ENCODE data around the gene CFAP97. TPM values are rescaled to one million over a fixed set of nuclear protein-coding genes. Genes with fewer than 3 reads are reported as not detected.
"Not testable (repeated sequence)": the region's sequence is repeated elsewhere in the genome, so short reads cannot be mapped to it uniquely, and the experiment has no call there.

The CFAP97 gene
- total RNA-seq: 44.1 and 46.9 TPM in 2 replicates

DNA sequence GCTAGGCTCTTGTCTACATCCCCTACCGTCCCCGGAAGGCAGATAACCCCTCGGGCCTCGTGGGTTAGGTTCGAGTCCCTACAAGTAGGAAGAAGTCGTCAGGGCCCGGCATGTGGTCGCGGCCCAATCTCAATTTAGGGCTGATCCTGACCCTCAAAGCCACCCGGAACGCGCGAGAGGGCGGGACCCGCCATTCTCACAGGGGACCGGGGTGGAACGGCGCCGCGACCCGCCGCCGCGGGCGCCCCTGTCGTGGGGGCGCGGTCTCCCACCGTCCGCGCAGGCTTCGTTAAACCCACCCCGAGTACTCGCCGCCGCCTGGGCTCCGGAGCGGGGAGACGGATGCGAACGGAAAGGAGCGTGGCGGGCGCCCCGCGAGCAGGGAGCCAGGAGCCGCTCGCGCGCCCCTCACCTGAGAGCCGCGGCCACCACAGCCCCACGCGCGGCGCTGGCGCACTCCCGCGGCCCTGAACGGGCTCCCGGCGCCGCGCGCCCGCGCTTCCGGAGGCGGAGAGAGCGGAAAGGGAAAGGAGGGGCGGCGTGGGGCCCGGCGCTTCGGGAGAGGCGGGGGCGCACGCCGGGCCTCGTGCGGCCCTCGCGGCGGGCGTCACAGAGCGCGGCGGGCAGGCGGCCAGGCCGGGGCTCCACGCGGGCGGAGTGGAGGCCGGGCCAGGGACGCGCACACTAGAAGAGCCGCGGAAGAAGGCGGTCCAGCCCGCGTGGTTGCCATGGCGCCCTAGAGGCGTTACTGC is at the start of gene CFAP97:
CFAP97 (minus strand) TSS at position 515 of the 752 bp plus-strand sequence. CDS start 12,804 bp downstream, outside the sequence.
- Mint-ChIP-seq H3K4me1 (ENCODE audit: low read depth) (peaks cover 30% of the 10 kb centered on the region), H3K4me3 (ENCODE audit: low read depth) (peak within 1 kb of the TSS; percentile 98), H3K27ac (peak within 1 kb of the TSS; percentile 99), H3K27me3 (ENCODE audit: low read depth) (peaks cover 5% of the 10 kb centered on the region), H3K36me3 (ENCODE audit: low read depth) (peaks cover 14% of the 10 kb centered on the region), H3K9me3 (no peaks in the 10 kb centered on the region)
- DNase-seq (ENCODE audit: low spot score): peak; percentile 71
- intact Hi-C loops (cut with micrococcal nuclease): loop anchor here (1.0 to 10.0 kb wide), 6 partner anchors 39 to 1699 kb away; partner anchors contain the start of genes ACSL1, CCDC110, ING2 and LRP2BP

DNA sequence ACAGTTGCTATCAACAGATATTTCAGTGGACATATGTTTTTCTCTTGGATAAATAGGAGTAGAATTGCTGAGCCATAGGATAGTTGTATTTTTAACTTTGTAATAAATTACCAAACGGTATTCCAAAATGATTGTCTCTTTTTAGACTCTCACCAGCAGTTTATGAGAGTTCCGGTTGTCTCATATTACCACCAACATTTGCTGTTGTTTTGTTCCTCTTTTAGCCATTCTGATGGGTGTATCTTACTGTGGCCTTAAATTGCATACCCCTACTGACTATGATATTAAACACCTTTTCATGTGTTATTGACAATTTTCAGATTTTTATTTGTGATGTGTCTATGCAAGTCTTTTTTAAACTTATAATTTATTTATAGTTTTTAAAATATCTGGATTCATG is 45.3 kb upstream of the CFAP97 start:
- Mint-ChIP-seq H3K4me3 (ENCODE audit: low read depth) (no peak overlapping the region), H3K9me3 (no peaks in the 10 kb centered on the region), H3K36me3 (ENCODE audit: low read depth) (peaks cover 26% of the 10 kb centered on the region), H3K4me1 (ENCODE audit: low read depth) (peaks cover 27% of the 10 kb centered on the region), H3K27me3 (ENCODE audit: low read depth) (no peaks in the 10 kb centered on the region), H3K27ac (no peak overlapping the region)
- DNase-seq (ENCODE audit: low spot score): no peak
- intact Hi-C loops (cut with micrococcal nuclease): no loop called here

DNA sequence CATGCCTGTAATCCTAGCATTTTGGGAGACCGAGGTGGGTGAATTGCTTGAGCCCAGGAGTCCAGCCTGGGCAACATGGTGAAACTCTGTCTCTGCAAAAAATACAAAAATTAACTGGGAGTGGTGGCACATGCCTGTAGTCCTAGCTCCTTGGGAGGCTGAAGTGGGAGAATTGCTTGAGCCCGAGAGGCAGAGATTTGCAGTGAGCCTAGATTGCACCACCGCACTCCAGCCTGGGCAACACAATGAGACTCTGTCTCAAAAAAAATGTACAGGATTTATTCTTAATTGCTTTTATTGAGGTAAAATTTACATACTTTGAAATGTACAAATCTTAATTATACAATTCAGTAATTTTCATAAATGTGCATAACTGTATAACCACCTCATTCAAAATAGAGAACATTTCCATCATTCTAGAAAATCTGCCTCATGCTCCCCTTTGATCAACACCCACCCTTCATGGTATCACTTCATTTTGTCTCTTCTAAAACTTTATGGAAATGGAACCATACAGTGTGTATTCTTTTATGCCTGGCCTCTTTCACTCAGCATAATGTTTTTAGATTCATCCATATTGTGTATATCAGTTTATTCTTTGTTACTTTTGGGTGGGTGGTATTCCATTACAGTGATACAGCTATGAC is 44.7 kb upstream of the CFAP97 start:
- no peak overlapping the region for H3K27ac Mint-ChIP-seq
- H3K9me3 Mint-ChIP-seq: no peaks in the 10 kb centered on the region
- no peak for DNase-seq (ENCODE audit: low spot score)

DNA sequence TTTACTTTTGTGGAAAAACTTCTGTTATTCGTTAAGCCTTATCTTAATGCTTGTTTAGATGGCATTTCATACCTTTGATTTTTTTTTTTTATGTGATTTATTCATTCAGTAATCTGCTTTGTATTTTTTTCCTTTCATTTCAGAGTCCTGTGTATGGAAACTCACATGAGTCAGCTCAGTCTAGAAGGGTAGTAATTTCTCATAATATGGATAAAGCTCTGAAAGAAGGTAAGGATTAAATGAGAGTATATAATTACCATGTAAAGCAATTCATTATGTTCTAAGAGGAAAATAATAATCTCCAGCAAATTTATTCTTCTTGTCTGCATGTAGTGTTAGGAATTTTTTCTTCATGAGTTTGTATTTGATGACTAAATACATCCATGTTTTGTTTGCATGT is 43.4 kb upstream of the CFAP97 start:
- Mint-ChIP-seq H3K4me1 (ENCODE audit: low read depth) (peaks cover 25% of the 10 kb centered on the region), H3K27ac (peak overlapping the region; percentile 7), H3K36me3 (ENCODE audit: low read depth) (peaks cover 26% of the 10 kb centered on the region), H3K9me3 (no peaks in the 10 kb centered on the region), H3K4me3 (ENCODE audit: low read depth) (no peak overlapping the region), H3K27me3 (ENCODE audit: low read depth) (no peaks in the 10 kb centered on the region)
- DNase-seq (ENCODE audit: low spot score): no peak
- intact Hi-C loops (cut with micrococcal nuclease): loop anchor here (1.0 kb wide), 1 partner anchor 9 kb away; no protein-coding TSS in a partner anchor

More for the DNA sequence above, 44.7 kb upstream of the CFAP97 start:
- H3K36me3 Mint-ChIP-seq (ENCODE audit: low read depth): peaks cover 26% of the 10 kb centered on the region
- H3K4me1 Mint-ChIP-seq (ENCODE audit: low read depth): peaks cover 25% of the 10 kb centered on the region
- H3K27me3 Mint-ChIP-seq (ENCODE audit: low read depth): no peaks in the 10 kb centered on the region
- no peak overlapping the region for H3K4me3 Mint-ChIP-seq (ENCODE audit: low read depth)
- intact Hi-C loops (cut with micrococcal nuclease): no loop called here

DNA sequence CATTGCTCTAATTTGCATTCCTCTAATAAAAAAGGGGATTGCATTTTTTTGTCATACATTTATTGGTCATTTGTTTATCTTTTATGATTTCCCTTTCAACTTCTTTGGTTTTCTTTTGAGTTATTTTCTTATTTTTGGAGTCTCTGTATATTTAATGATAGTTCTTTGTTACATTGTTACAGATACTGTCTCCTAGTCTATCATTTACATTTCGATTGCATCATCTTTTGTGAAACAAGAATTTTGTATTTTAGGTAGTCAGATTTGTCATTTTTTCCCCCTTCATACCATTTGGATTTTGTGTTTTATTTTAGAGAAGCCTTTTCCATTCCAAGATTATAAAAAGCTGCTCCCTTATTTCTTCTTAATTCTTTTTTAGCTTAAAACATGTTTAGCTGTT is 42.7 kb upstream of the CFAP97 start:
- H3K36me3 Mint-ChIP-seq (ENCODE audit: low read depth): peaks cover 24% of the 10 kb centered on the region
- no peak for DNase-seq (ENCODE audit: low spot score)
- H3K27ac Mint-ChIP-seq: no peak overlapping the region
- H3K27me3 Mint-ChIP-seq (ENCODE audit: low read depth): no peaks in the 10 kb centered on the region
- no peaks in the 10 kb centered on the region for H3K9me3 Mint-ChIP-seq
- no peak overlapping the region for H3K4me3 Mint-ChIP-seq (ENCODE audit: low read depth)
- peaks cover 21% of the 10 kb centered on the region for H3K4me1 Mint-ChIP-seq (ENCODE audit: low read depth)
- intact Hi-C loops (cut with micrococcal nuclease): no loop called here

DNA sequence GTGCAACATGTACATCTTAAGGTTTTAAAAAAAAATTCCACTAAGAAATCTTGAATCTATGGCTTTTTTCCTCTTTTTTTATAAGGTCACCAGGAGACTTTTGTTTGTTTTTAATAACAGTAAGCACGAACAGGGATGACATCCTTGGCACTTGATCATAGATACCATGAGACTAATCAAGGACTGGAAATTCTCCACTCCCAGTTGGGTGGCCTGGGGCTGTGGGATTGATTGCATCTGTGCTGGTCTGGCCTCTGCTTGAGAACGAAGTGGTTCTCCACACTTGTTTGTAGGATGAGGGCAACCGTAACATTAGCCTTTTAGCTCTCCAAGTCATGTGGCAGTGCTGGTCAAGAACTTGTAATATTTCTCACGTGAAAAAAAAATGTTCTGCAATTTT is 41.0 kb upstream of the CFAP97 start:
- no peak overlapping the region for H3K4me3 Mint-ChIP-seq (ENCODE audit: low read depth)
- intact Hi-C loops (cut with micrococcal nuclease): no loop called here
- no peaks in the 10 kb centered on the region for H3K27me3 Mint-ChIP-seq (ENCODE audit: low read depth)
- peaks cover 15% of the 10 kb centered on the region for H3K4me1 Mint-ChIP-seq (ENCODE audit: low read depth)
- DNase-seq (ENCODE audit: low spot score): no peak
- no peak overlapping the region for H3K27ac Mint-ChIP-seq
- H3K36me3 Mint-ChIP-seq (ENCODE audit: low read depth): peaks cover 14% of the 10 kb centered on the region
- H3K9me3 Mint-ChIP-seq: no peaks in the 10 kb centered on the region

DNA sequence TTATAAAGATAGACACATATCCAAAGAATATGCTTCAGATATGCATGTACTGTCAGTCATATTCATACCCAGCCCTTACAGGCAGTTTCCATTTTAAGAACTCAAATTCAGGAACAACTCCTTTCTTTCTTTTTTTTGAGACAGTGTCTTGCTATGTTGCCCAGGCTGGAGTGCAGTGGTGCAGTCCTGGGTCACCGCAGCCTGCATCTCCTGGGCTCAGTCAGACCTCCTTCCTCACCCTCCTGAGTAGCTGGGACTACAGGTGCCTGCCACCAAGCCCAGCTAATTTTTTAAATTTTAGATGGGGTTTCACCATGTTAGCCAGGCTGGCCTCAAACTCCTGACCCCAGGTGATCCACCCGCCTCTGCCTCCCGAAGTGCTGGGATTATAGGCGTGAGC is 40.1 kb upstream of the CFAP97 start:
- Mint-ChIP-seq H3K4me1 (ENCODE audit: low read depth) (peaks cover 15% of the 10 kb centered on the region), H3K4me3 (ENCODE audit: low read depth) (no peak overlapping the region)
- intact Hi-C loops (cut with micrococcal nuclease): no loop called here

DNA sequence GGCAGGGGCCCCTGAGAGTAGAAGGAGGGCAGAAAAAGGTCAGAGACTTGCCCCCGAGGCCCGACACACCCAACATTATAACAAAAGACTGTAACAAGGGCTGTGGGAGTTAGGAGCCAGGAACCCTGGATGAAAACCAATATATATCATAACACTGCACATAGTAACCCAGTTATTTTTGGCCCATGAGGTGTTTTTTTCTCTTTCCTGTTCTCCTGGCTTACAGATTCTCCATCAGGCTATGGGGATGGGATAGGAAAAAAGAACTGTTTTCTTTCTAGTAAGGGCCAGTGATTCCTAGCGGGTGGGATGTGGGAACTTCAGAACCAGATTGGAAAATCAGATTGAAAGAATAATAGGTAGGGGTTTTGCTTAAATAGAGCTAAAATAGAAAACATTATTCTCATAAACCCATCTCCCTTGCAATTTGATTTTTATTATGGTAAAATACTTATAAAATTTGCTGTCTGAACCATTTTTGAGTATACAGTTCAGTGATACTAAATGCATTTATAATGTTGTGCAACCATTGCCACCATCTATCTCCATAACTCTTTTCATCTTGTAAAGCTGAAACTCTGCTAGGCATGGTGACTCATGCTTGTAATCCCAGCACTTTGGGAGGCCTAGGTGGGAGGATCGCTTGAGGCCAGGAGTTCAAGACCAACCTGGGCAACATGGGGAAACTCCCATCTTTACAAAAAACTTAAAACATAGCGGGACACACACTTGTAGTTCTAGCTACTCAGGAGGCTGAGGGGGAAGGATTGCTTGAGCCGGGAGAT is 39.1 kb upstream of the CFAP97 start:
- H3K4me1 Mint-ChIP-seq (ENCODE audit: low read depth): peaks cover 23% of the 10 kb centered on the region
- H3K27me3 Mint-ChIP-seq (ENCODE audit: low read depth): no peaks in the 10 kb centered on the region
- peaks cover 11% of the 10 kb centered on the region for H3K36me3 Mint-ChIP-seq (ENCODE audit: low read depth)
- intact Hi-C loops (cut with micrococcal nuclease): no loop called here
- no peak for DNase-seq (ENCODE audit: low spot score)
- no peak overlapping the region for H3K27ac Mint-ChIP-seq
- H3K4me3 Mint-ChIP-seq (ENCODE audit: low read depth): no peak overlapping the region
- H3K9me3 Mint-ChIP-seq: no peaks in the 10 kb centered on the region

More for the DNA sequence above, 40.1 kb upstream of the CFAP97 start:
- Mint-ChIP-seq H3K27ac (no peak overlapping the region), H3K27me3 (ENCODE audit: low read depth) (no peaks in the 10 kb centered on the region), H3K9me3 (no peaks in the 10 kb centered on the region), H3K36me3 (ENCODE audit: low read depth) (peaks cover 10% of the 10 kb centered on the region)
- no peak for DNase-seq (ENCODE audit: low spot score)

DNA sequence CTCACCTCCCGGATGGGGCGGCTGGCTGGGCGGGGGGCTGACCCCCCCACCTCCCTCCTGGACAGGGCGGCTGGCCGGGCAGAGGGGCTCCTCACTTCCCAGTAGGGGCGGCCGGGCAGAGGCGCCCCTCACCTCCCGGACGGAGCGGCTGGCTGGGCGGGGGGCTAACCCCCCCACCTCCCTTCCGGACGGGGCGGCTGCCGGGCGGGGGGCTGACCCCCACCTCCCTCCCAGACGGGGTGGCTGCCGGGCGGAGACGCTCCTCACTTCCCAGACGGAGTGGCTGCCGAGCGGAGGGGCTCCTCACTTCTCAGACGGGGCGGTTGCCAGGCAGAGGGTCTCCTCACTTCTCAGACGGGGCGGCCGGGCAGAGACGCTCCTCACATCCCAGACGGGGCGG is 36.7 kb upstream of the CFAP97 start:
- H3K9me3 Mint-ChIP-seq; H3K36me3 Mint-ChIP-seq (ENCODE audit: low read depth); H3K4me3 Mint-ChIP-seq (ENCODE audit: low read depth); intact Hi-C loops (cut with micrococcal nuclease); H3K27ac Mint-ChIP-seq; H3K27me3 Mint-ChIP-seq (ENCODE audit: low read depth); DNase-seq (ENCODE audit: low spot score): not testable (repeated sequence)
- peaks cover 10% of the 10 kb centered on the region for H3K4me1 Mint-ChIP-seq (ENCODE audit: low read depth)

DNA sequence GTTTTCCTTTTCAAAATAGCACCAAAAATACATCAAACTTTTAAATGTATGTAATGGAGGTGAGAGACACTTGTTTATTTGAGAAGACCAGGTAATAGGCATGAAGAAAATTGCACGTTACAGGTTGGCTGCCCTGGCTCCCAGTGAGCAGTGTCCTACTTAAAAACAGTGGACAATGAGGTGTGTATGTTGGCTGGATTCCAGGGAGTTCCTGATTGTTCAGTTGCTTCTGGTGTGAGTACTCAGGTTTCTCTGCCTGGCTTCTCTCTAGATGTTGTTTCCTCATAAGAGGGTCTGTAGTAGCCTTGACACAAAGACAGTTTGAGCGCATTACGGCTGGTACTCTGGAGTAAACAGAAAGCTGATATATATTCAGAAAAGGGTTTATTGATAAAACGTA is 35.0 kb upstream of the CFAP97 start:
- Mint-ChIP-seq H3K4me3 (ENCODE audit: low read depth) (no peak overlapping the region), H3K36me3 (ENCODE audit: low read depth) (peaks cover 4% of the 10 kb centered on the region), H3K9me3 (no peaks in the 10 kb centered on the region), H3K27ac (no peak overlapping the region), H3K27me3 (ENCODE audit: low read depth) (no peaks in the 10 kb centered on the region), H3K4me1 (ENCODE audit: low read depth) (peaks cover 10% of the 10 kb centered on the region)
- DNase-seq (ENCODE audit: low spot score): no peak
- intact Hi-C loops (cut with micrococcal nuclease): loop anchor here (1.0 kb wide), 1 partner anchor 9 kb away; no protein-coding TSS in a partner anchor

DNA sequence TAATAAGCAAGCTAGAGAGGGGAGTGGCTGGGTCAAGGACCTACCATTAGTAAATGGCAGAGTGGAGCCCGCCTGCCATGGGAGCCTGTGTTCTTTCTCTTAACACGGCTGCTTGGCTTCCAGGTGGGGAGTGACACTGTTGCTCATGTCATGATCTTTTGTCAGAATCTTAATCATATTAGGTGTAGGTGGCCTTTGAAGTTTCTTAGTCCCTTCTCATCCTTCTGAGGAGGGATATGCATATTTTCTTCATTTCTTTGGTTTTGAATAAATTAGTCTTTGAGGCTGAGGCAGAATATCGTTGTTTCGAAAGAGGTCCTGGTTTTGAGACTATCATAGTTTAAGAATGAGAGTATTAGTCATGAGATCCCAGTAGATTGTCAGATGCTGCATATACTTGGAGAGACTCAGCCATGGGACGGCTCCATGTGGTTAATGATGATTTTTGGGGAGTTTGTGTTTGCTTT is 34.4 kb upstream of the CFAP97 start:
- no peaks in the 10 kb centered on the region for H3K9me3 Mint-ChIP-seq
- no peaks in the 10 kb centered on the region for H3K27me3 Mint-ChIP-seq (ENCODE audit: low read depth)
- H3K4me1 Mint-ChIP-seq (ENCODE audit: low read depth): peaks cover 10% of the 10 kb centered on the region
- peak overlapping the region; percentile 40 for H3K27ac Mint-ChIP-seq
- H3K36me3 Mint-ChIP-seq (ENCODE audit: low read depth): peaks cover 4% of the 10 kb centered on the region
- intact Hi-C loops (cut with micrococcal nuclease): loop anchor here (1.0 kb wide), 1 partner anchor 9 kb away; no protein-coding TSS in a partner anchor
- H3K4me3 Mint-ChIP-seq (ENCODE audit: low read depth): no peak overlapping the region
- DNase-seq (ENCODE audit: low spot score): no peak

DNA sequence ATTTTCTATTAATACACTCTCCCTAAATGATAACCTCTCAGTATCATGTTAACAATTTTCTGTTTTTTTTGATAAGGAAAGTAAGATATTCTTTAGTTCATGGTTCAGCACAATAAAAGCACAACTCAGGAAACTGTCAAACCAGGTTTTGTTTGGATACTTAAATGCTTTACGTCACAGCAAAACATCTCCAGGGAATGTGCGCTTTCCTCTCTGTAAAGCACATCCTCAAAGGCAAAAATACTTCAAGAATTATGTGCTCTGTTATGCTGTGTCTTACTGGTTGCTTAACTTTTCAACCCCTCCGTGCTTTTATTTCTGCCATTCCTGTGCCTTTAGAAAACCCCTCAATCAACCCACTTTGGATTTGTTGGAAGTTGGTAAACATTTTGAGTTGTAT is 33.4 kb upstream of the CFAP97 start:
- H3K4me3 Mint-ChIP-seq (ENCODE audit: low read depth): no peak overlapping the region
- H3K27ac Mint-ChIP-seq: no peak overlapping the region
- no peak for DNase-seq (ENCODE audit: low spot score)
- no peaks in the 10 kb centered on the region for H3K9me3 Mint-ChIP-seq
- peaks cover 15% of the 10 kb centered on the region for H3K4me1 Mint-ChIP-seq (ENCODE audit: low read depth)
- H3K36me3 Mint-ChIP-seq (ENCODE audit: low read depth): peaks cover 4% of the 10 kb centered on the region
- intact Hi-C loops (cut with micrococcal nuclease): no loop called here
- no peaks in the 10 kb centered on the region for H3K27me3 Mint-ChIP-seq (ENCODE audit: low read depth)
